H9 (cell line): ENCODE measurements around the gene DEDD2. TPM values are rescaled to one million over a fixed set of nuclear protein-coding genes. Genes with fewer than 3 reads are reported as not detected.

Experiments
- DNase-seq: peaks from one replicate; pipeline ENCODE4 v3.0.0-alpha.2; 2017
- H2AFZ ChIP-seq: one replicate; pipeline ENCODE4 v1.6.1; 2013; ENCODE audit warnings: mild to moderate bottlenecking, low read length, control low read depth, moderate library complexity
- H2AK5ac ChIP-seq: 2 replicates; pipeline ENCODE4 v1.6.1; 2013; ENCODE audit warnings: low read length, control low read depth, mixed read lengths; ENCODE audit not compliant: insufficient read length
- H2BK120ac ChIP-seq: one replicate; pipeline ENCODE4 v1.6.1; 2013; ENCODE audit warnings: low read depth, mild to moderate bottlenecking, low read length, control low read depth, inconsistent platforms; ENCODE audit not compliant: poor library complexity, severe bottlenecking
- H2BK12ac ChIP-seq: 2 replicates; pipeline ENCODE4 v1.6.1; 2013; ENCODE audit warnings: low read length, control low read depth, mixed read lengths, low read depth; ENCODE audit not compliant: insufficient read length
- H2BK15ac ChIP-seq: 2 replicates; pipeline ENCODE4 v1.6.1; 2013; ENCODE audit warnings: low read depth, low read length, control low read depth
- H2BK20ac ChIP-seq: one replicate; pipeline ENCODE4 v1.6.1; 2013; ENCODE audit warnings: low read depth, mild to moderate bottlenecking, low read length, control low read depth, inconsistent platforms; ENCODE audit not compliant: poor library complexity, severe bottlenecking
- H2BK5ac ChIP-seq: 2 replicates; pipeline ENCODE4 v1.6.1; 2013; ENCODE audit warnings: low read length, control low read depth, mixed read lengths; ENCODE audit not compliant: insufficient read length
- H3K14ac ChIP-seq: 2 replicates; pipeline ENCODE4 v1.6.1; 2013; ENCODE audit warnings: low read length, control low read depth; ENCODE audit not compliant: insufficient read depth
- H3K18ac ChIP-seq: 2 replicates; pipeline ENCODE4 v1.6.1; 2013; ENCODE audit warnings: low read depth, mild to moderate bottlenecking, mixed read lengths, low read length, control low read depth; ENCODE audit not compliant: insufficient read length
- H3K23ac ChIP-seq: 2 replicates; pipeline ENCODE4 v1.6.1; 2013; ENCODE audit warnings: low read length, control low read depth, mixed read lengths, low read depth; ENCODE audit not compliant: insufficient read length
- H3K23me2 ChIP-seq: 2 replicates; pipeline ENCODE4 v1.6.1; 2013; ENCODE audit warnings: low read depth, mild to moderate bottlenecking, mixed read lengths, low read length, control low read depth; ENCODE audit not compliant: insufficient read length, poor library complexity, severe bottlenecking
- H3K27ac ChIP-seq: 2 replicates; pipeline ENCODE4 v1.5.1; 2013; ENCODE audit warnings: low read length, control low read depth, mixed read lengths, low read depth; ENCODE audit not compliant: insufficient read length
- H3K27me3 ChIP-seq: 2 replicates; pipeline ENCODE4 v1.6.1; 2013; ENCODE audit warnings: low read length, control low read depth, inconsistent platforms; ENCODE audit not compliant: insufficient read depth
- H3K4ac ChIP-seq: 2 replicates; pipeline ENCODE4 v1.6.1; 2013; ENCODE audit warnings: low read depth, mild to moderate bottlenecking, control low read depth, inconsistent platforms, low read length, moderate library complexity
- H3K4me1 ChIP-seq: 2 replicates; pipeline ENCODE4 v1.6.1; 2013; ENCODE audit warnings: low read length, control low read depth, inconsistent platforms; ENCODE audit not compliant: insufficient read depth
- H3K4me2 ChIP-seq: 2 replicates; pipeline ENCODE4 v1.6.1; 2013; ENCODE audit warnings: low read length, control low read depth, mixed read lengths; ENCODE audit not compliant: insufficient read length, insufficient read depth
- H3K56ac ChIP-seq: 2 replicates; pipeline ENCODE4 v1.6.1; 2013; ENCODE audit warnings: low read depth, mild to moderate bottlenecking, mixed read lengths, low read length, control low read depth; ENCODE audit not compliant: insufficient read length
- H3K79me1 ChIP-seq: 2 replicates; pipeline ENCODE4 v1.6.1; 2013; ENCODE audit warnings: low read depth, mild to moderate bottlenecking, moderate library complexity, low read length, control low read depth, inconsistent platforms; ENCODE audit not compliant: insufficient read depth, poor library complexity, severe bottlenecking
- H3K79me2 ChIP-seq: 2 replicates; pipeline ENCODE4 v1.6.1; 2013; ENCODE audit warnings: low read length, control low read depth, inconsistent platforms; ENCODE audit not compliant: insufficient read depth
- H3K9ac ChIP-seq: 2 replicates; pipeline ENCODE4 v1.6.1; 2013; ENCODE audit warnings: low read length, control low read depth, mixed read lengths; ENCODE audit not compliant: insufficient read length; ENCODE audit errors: extremely low read depth
- H3K9me3 ChIP-seq: one replicate; pipeline ENCODE4 v1.6.1; 2013; ENCODE audit warnings: low read depth, low read length, inconsistent platforms; ENCODE audit not compliant: control insufficient read depth
- H3T11ph ChIP-seq: one replicate; pipeline ENCODE4 v1.6.1; 2013; ENCODE audit warnings: mild to moderate bottlenecking, low read length, control low read depth, inconsistent platforms
- H4K20me1 ChIP-seq: one replicate; pipeline ENCODE4 v1.6.1; 2013; ENCODE audit not compliant: control insufficient read depth, insufficient read length, insufficient read depth
- H4K5ac ChIP-seq: 2 replicates; pipeline ENCODE4 v1.6.1; 2013; ENCODE audit warnings: low read depth, mild to moderate bottlenecking, mixed read lengths, low read length, control low read depth; ENCODE audit not compliant: insufficient read length
- H4K8ac ChIP-seq: replicated peaks from 2 replicates; pipeline ENCODE4 v1.6.1; 2013; ENCODE audit warnings: low read length, control low read depth, mixed read lengths, low read depth; ENCODE audit not compliant: insufficient read length
- H4K91ac ChIP-seq: 2 replicates; pipeline ENCODE4 v1.6.1; 2013; ENCODE audit warnings: low read depth, mild to moderate bottlenecking, moderate library complexity, mixed read lengths, low read length, control low read depth; ENCODE audit not compliant: insufficient read length
- H3K27ac Mint-ChIP-seq, 3 experiments: 2 replicates in 2 of 3; 3 replicates in 1 of 3; pipeline ENCODE4 v1.8.0; 2020 to 2021; ENCODE audit warnings: mixed read lengths in 3 of 3, mild to moderate bottlenecking in 1 of 3, moderate library complexity in 1 of 3
- H3K27me3 Mint-ChIP-seq: 2 replicates; pipeline ENCODE4 v1.8.0; 2021; ENCODE audit warnings: low read depth, mild to moderate bottlenecking, moderate library complexity, mixed read lengths
- H3K36me3 Mint-ChIP-seq, 3 experiments: 2 replicates in 2 of 3; 3 replicates in 1 of 3; pipeline ENCODE4 v1.8.0; 2020 to 2021; ENCODE audit warnings: low read depth in 3 of 3, mixed read lengths in 3 of 3; ENCODE audit not compliant: insufficient read depth in 1 of 3
- H3K4me1 Mint-ChIP-seq, 2 experiments: 2 replicates each; pipeline ENCODE4 v1.8.0; 2020; ENCODE audit warnings: mixed read lengths in 2 of 2
- H3K4me3 Mint-ChIP-seq, 2 experiments: 2 replicates in 1 of 2; 3 replicates in 1 of 2; pipeline ENCODE4 v1.8.0; 2020 to 2021; ENCODE audit warnings: mild to moderate bottlenecking in 2 of 2, mixed read lengths in 2 of 2, moderate library complexity in 1 of 2
- H3K9me3 Mint-ChIP-seq, 2 experiments: 2 replicates in 1 of 2; 3 replicates in 1 of 2; pipeline ENCODE4 v1.8.0; 2020; ENCODE audit warnings: mild to moderate bottlenecking in 2 of 2, mixed read lengths in 2 of 2, moderate library complexity in 1 of 2
- WGBS: extraction: QIAGEN DNeasy Blood & Tissue Kit; methylation state at CpG from one replicate; pipeline ENCODE4 v1.1.7; 2013; ENCODE audit warnings: missing lambda C conversion rate, low lambda C conversion rate, mixed read lengths; ENCODE audit not compliant: insufficient read length; ENCODE audit errors: extremely low coverage; 5-methylcytosine and 5-hydroxymethylcytosine counted together
- total RNA-seq: library from RNA; stranded (reverse); gene quantifications from 2 replicates; pipeline ENCODE4 v1.2.1, GENCODE V29; 2021
- TF ChIP-seq, protein P1 (sequence below): fragments of 200-600 bp; sonication (generic); conservative IDR thresholded peaks from 3 replicates; pipeline ENCODE4 v1.8.0; 2021; ENCODE audit warnings: antibody characterized with exemption, mild to moderate bottlenecking

The DEDD2 gene
- total RNA-seq, 1 experiment from 2014 or later = 32.3 TPM

DNA sequence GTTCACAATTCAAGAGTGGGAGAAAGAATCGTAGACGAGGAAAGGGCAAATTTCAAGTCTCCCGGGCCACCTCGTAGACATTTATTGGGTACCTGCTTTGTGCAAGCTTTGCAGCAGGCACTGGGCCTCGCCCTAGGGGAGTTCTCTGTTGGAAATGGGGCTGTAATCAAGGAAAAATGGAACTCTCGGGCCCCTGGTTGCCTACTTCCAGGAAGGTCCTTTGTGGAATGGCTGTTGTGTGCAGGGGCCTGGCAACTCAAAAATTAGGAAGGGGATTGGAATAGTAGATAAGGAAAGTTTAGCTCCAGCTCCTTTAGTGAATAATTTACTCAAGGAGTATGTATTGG lies 3.2 kb upstream of the DEDD2 start:
- Histone ChIP-seq H3K56ac (no peak overlapping the region), H3K79me2 (peaks cover 6% of the 10 kb centered on the region; the same call in 1 of the 2 replicates)
- H3K27me3 Mint-ChIP-seq = no peaks in the 10 kb centered on the region; the same call in none of the 2 replicates

More for the DNA sequence above, 3.2 kb upstream of the DEDD2 start:
- Histone ChIP-seq H3K4me1 (no peaks in the 10 kb centered on the region), H4K91ac (no peak overlapping the region), H4K5ac (no peak overlapping the region), H2BK120ac (no peak overlapping the region), H3K4ac (no peak overlapping the region), H4K20me1 (no peaks in the 10 kb centered on the region), H3K14ac (no peak overlapping the region), H2BK12ac (no peak overlapping the region), H2AFZ (no peak overlapping the region), H3K9ac (peak overlapping the region; percentile 70), H2BK15ac (no peak overlapping the region), H3K18ac (no peak overlapping the region), H3K23me2 (peaks cover 13% of the 10 kb centered on the region), H3K79me1 (peaks cover 3% of the 10 kb centered on the region), H2AK5ac (no peak overlapping the region), H4K8ac (no peak overlapping the region), H3T11ph (no peak overlapping the region), H3K23ac (no peak overlapping the region), H2BK20ac (no peak overlapping the region), H3K4me2 (peak overlapping the region; percentile 72), H3K9me3 (no peaks in the 10 kb centered on the region), H3K27me3 (no peaks in the 10 kb centered on the region), H2BK5ac (no peak overlapping the region), H3K27ac (no peak overlapping the region)
- WGBS = no CpG with 5 or more reads among the region's 6 CpGs
- H3K36me3 Mint-ChIP-seq = peaks cover 17 to 29% (median 27%) of the 10 kb centered on the region in 3 experiments
- DNase-seq = no peak
- TF ChIP-seq, protein P1, sequence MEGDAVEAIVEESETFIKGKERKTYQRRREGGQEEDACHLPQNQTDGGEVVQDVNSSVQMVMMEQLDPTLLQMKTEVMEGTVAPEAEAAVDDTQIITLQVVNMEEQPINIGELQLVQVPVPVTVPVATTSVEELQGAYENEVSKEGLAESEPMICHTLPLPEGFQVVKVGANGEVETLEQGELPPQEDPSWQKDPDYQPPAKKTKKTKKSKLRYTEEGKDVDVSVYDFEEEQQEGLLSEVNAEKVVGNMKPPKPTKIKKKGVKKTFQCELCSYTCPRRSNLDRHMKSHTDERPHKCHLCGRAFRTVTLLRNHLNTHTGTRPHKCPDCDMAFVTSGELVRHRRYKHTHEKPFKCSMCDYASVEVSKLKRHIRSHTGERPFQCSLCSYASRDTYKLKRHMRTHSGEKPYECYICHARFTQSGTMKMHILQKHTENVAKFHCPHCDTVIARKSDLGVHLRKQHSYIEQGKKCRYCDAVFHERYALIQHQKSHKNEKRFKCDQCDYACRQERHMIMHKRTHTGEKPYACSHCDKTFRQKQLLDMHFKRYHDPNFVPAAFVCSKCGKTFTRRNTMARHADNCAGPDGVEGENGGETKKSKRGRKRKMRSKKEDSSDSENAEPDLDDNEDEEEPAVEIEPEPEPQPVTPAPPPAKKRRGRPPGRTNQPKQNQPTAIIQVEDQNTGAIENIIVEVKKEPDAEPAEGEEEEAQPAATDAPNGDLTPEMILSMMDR = no peak
- H3K27ac Mint-ChIP-seq = peak overlapping the region; percentile 72 to 93 (median 92); a peak in 5 of 7 replicates
- peaks cover 24 to 40% of the 10 kb centered on the region in 2 experiments for H3K4me1 Mint-ChIP-seq
- peak overlapping the region; percentile 90 to 99 for H3K4me3 Mint-ChIP-seq
- H3K9me3 Mint-ChIP-seq = no peaks in the 10 kb centered on the region; a peak in 1 of 5 replicates
